Calu3 (cell line): Measurements from ENCODE around the gene TIPARP. TPM values are rescaled to one million over a fixed set of nuclear protein-coding genes. Genes with fewer than 3 reads are reported as not detected.
"Not testable (repeated sequence)": the region's sequence is repeated elsewhere in the genome, so short reads cannot be mapped to it uniquely, and the experiment has no call there.

ENCODE experiments used
- BruUV-seq: library from RNA; stranded (reverse); fragments of 400-500 nt; replicated peaks from 2 replicates; lab custom pipeline; 2021; lab: Mats Ljungman, UMichigan
- CTCF ChIA-PET: fragments of 300-600 bp; sonication (Branson Sonifier 250); formaldehyde crosslinking; loops from one replicate; lab custom pipeline; 2022; ENCODE audit warnings: antibody characterized with exemption; lab: Charles Lee
- DNase-seq: peaks from one replicate; pipeline ENCODE4 v3.0.0; 2022
- H3K27ac Mint-ChIP-seq: one replicate; pipeline ENCODE4 v1.8.0; 2022; ENCODE audit warnings: mixed read lengths; ENCODE audit not compliant: unreplicated experiment
- H3K27me3 Mint-ChIP-seq: one replicate; pipeline ENCODE4 v1.8.0; 2022; ENCODE audit warnings: mixed read lengths; ENCODE audit not compliant: unreplicated experiment
- H3K36me3 Mint-ChIP-seq: one replicate; pipeline ENCODE4 v1.8.0; 2022; ENCODE audit warnings: mild to moderate bottlenecking, moderate library complexity, mixed read lengths; ENCODE audit not compliant: insufficient read depth, unreplicated experiment
- H3K4me1 Mint-ChIP-seq: one replicate; pipeline ENCODE4 v1.8.0; 2022; ENCODE audit warnings: mild to moderate bottlenecking, low read depth, mixed read lengths; ENCODE audit not compliant: unreplicated experiment
- H3K4me3 Mint-ChIP-seq: one replicate; pipeline ENCODE4 v1.8.0; 2022; ENCODE audit warnings: mild to moderate bottlenecking, low read depth, moderate library complexity, mixed read lengths; ENCODE audit not compliant: unreplicated experiment
- H3K9me3 Mint-ChIP-seq: one replicate; pipeline ENCODE4 v1.8.0; 2022; ENCODE audit warnings: low read depth, mixed read lengths; ENCODE audit not compliant: unreplicated experiment
- CTCF ChIP-seq: fragments of 200-600 bp; IDR thresholded peaks from one replicate; pipeline ENCODE4 v1.8.0; 2022; ENCODE audit warnings: antibody characterized with exemption; ENCODE audit not compliant: unreplicated experiment
- intact Hi-C: fragments of 100-400 bp; cut with micrococcal nuclease; formaldehyde crosslinking; loops from one replicate; pipeline ENCODE4 v1.10.0; 2022; ENCODE audit not compliant: unreplicated experiment
- total RNA-seq: library from RNA; stranded (reverse); gene quantifications from 2 replicates; pipeline ENCODE4 v1.2.3, GENCODE V29; 2022

Gene TIPARP
- total RNA-seq, 1 experiment from 2014 or later = 91.4 TPM

- H3K4me1 Mint-ChIP-seq = no peaks in the 10 kb centered on the region
- H3K4me3 Mint-ChIP-seq = no peak overlapping the region
- TF ChIP-seq CTCF = no peak
- no TSS peak for BruUV-seq
- H3K27me3 Mint-ChIP-seq = no peaks in the 10 kb centered on the region
- DNase-seq = no peak
- CTCF ChIA-PET = no interaction called here
- intact Hi-C loops = no loop called here
- no peaks in the 10 kb centered on the region for H3K36me3 Mint-ChIP-seq
- H3K9me3 Mint-ChIP-seq = no peaks in the 10 kb centered on the region
- no peak overlapping the region for H3K27ac Mint-ChIP-seq
These were observed 57.4 kb downstream of the TIPARP start for GRCh38 chr3:156731813-156732212.

DNA sequence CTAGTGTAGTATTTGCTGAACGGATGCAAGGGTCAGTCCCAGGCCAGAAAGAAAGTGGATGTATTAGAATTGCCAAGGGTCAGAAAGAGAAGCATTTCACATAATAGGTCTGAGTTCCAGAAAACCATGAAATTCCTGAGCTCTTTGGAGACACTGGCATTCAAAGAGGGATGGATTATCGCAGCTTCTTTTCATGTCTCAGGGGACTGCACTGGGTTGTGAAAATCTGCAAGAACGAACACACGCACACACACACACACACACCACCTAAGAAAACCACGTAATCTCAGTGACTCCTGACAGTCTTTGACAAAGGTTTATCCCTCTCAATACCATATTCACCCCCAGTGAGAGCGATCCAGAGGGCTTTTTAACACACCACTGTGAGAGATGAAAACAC is 57.9 kb downstream of the TIPARP start:
- no peak for TF ChIP-seq CTCF
- no TSS peak for BruUV-seq
- no peak overlapping the region for H3K27ac Mint-ChIP-seq
- CTCF ChIA-PET = no interaction called here
- H3K36me3 Mint-ChIP-seq = no peaks in the 10 kb centered on the region
- DNase-seq = no peak
- H3K4me3 Mint-ChIP-seq = no peak overlapping the region
- H3K4me1 Mint-ChIP-seq = no peaks in the 10 kb centered on the region
- intact Hi-C loops = no loop called here
- H3K9me3 Mint-ChIP-seq = no peaks in the 10 kb centered on the region
- no peaks in the 10 kb centered on the region for H3K27me3 Mint-ChIP-seq

DNA sequence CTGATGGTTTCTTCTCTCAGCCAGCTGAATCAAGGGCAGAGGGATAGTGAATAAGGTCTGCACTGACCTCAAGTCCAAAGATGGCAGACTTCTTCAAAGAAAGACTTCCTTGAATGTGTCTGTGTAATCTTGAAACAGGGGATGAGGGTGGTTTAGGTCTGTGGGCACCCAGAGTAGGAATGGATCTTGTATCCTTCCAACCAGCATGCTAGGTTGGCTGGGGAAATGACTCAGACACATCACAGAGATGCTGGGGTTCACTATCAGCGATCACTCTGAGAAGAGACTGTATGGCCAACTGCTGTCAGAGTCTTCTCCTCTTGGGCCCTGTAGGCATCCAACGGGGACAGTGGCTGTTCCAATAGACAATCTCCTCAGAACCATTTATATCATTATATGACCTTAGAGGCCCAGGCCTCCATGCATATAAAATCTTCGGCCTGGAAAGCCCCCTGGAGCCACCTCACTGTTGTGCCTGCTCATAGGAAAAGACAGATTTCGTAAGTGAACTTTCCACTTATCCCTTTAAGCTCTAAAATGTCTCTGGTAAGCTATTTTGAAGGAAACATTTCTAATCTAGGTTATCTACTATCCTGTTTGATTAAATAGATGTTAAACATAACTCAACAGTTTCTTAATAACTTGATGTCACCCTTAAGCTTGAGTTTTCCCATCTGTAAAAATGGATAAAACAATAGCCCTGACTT is 58.5 kb downstream of the TIPARP start:
- H3K27me3 Mint-ChIP-seq = no peaks in the 10 kb centered on the region
- TF ChIP-seq CTCF = no peak
- H3K36me3 Mint-ChIP-seq = no peaks in the 10 kb centered on the region
- H3K4me1 Mint-ChIP-seq = no peaks in the 10 kb centered on the region
- no peak overlapping the region for H3K4me3 Mint-ChIP-seq
- no peaks in the 10 kb centered on the region for H3K9me3 Mint-ChIP-seq
- intact Hi-C loops = no loop called here
- CTCF ChIA-PET = no interaction called here
- DNase-seq = no peak
- no peak overlapping the region for H3K27ac Mint-ChIP-seq
- no TSS peak for BruUV-seq

DNA sequence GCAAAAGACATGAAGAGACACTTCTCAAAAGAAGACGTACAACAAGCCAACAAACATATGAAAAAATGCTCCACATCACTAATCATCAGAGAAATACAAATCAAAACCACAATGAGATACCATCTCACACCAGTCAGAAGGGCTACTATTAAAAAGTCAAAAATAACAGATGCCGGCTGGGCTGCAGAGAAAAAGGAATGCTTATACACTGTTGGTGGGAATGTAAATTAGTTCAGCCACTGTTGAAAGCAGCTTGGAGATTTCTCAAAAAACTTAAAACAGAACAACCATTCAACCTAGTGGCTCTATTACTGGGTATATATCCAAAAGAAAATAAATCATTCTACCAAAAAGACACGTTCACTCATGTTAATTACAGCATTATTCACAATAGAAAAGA is 60.3 kb downstream of the TIPARP start:
- BruUV-seq, H3K36me3 Mint-ChIP-seq, H3K27ac Mint-ChIP-seq, H3K4me1 Mint-ChIP-seq, CTCF ChIA-PET, H3K9me3 Mint-ChIP-seq, H3K4me3 Mint-ChIP-seq, H3K27me3 Mint-ChIP-seq, DNase-seq, intact Hi-C loops: not testable (repeated sequence)

DNA sequence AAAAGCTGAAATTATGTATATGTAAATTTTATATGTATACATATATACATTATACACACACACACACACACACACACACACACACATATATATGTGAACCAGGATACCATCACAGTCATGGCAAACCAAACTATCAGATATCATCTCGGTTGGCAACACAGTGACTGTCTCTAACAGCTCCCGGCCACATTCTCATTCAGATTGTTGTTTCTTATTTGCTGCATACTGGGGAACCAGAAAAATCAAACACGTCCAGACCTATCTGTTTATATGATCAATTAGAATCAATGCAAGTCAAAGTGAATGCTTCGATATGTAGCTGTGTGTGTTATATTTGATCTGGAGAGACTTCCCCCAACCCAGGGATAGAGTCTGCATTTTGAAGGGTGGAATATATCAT is 61.1 kb downstream of the TIPARP start:
- CTCF ChIA-PET = no interaction called here
- TF ChIP-seq CTCF = no peak
- Mint-ChIP-seq H3K4me3 (no peak overlapping the region), H3K9me3 (no peaks in the 10 kb centered on the region), H3K27ac (no peak overlapping the region), H3K36me3 (no peaks in the 10 kb centered on the region), H3K27me3 (no peaks in the 10 kb centered on the region), H3K4me1 (no peaks in the 10 kb centered on the region)
- no peak for DNase-seq
- intact Hi-C loops = no loop called here
- no TSS peak for BruUV-seq

DNA sequence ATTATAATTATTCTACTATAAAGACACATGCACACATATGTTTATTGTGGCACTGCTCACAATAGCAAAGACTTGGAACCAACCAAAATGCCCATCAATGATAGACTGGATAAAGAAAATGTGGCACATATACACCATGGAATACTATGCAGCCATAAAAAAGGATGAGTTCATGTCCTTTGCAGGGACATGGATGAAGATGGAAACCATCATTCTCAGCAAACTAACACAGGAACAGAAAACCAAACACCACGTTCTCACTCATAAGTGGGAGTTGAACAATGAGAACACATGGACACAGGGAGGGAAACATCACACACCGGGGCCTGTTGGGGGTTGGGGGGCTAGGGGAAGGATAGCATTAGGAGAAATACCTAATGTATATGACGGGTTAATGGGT is 62.7 kb downstream of the TIPARP start:
- H3K9me3 Mint-ChIP-seq, H3K4me3 Mint-ChIP-seq, BruUV-seq, H3K27ac Mint-ChIP-seq, H3K36me3 Mint-ChIP-seq, H3K4me1 Mint-ChIP-seq, DNase-seq, CTCF ChIA-PET, intact Hi-C loops, H3K27me3 Mint-ChIP-seq: not testable (repeated sequence)
